Measurements from ENCODE around the gene ALDH3A1.

Gene ALDH3A1

DNA sequence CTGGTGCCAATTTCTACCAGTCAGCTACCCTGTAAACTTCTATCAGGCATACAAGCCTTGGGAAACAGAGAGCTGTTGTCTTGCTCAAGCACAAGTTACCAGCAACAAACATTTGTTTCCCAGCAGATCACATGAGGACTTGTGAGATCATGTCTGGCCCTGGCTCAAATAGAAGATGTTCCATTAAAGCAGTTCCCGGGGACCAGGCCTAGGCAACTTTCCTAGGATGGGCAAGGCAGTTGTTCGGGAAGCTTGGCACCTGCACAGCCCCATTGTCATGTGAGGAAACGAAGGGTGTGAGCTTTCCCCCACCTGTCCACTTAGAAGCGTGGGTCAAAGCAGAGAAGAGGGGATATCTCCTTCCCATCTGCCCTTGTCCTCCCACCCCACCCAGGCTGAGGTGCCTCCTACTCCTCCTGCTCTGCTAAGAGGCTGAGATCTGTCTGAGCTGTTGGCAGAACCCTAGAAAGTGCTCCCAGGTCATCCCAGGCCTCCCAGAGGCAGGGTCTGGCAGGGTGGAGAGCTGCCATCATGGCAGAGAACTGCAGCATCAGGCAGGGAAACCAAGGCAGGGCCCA lies 20.5 kb downstream of the ALDH3A1 start:
- TF ChIP-seq, protein P1, sequence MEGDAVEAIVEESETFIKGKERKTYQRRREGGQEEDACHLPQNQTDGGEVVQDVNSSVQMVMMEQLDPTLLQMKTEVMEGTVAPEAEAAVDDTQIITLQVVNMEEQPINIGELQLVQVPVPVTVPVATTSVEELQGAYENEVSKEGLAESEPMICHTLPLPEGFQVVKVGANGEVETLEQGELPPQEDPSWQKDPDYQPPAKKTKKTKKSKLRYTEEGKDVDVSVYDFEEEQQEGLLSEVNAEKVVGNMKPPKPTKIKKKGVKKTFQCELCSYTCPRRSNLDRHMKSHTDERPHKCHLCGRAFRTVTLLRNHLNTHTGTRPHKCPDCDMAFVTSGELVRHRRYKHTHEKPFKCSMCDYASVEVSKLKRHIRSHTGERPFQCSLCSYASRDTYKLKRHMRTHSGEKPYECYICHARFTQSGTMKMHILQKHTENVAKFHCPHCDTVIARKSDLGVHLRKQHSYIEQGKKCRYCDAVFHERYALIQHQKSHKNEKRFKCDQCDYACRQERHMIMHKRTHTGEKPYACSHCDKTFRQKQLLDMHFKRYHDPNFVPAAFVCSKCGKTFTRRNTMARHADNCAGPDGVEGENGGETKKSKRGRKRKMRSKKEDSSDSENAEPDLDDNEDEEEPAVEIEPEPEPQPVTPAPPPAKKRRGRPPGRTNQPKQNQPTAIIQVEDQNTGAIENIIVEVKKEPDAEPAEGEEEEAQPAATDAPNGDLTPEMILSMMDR (IDR thresholded peaks at IDR 0.05; ENCODE audit: unreplicated experiment in 3 of 3) = no peak
- Mint-ChIP-seq H3K9me3 (no peaks in the 10 kb centered on the region), H3K36me3 (ENCODE audit: low read depth) (no peaks in the 10 kb centered on the region), H3K27ac (peak overlapping the region; percentile 43 to 82 (median 76)), H3K27me3 (ENCODE audit: low read depth) (peaks cover 24% of the 10 kb centered on the region), H3K4me1 (peaks cover 36% of the 10 kb centered on the region), H3K4me3 (no peak overlapping the region)

DNA sequence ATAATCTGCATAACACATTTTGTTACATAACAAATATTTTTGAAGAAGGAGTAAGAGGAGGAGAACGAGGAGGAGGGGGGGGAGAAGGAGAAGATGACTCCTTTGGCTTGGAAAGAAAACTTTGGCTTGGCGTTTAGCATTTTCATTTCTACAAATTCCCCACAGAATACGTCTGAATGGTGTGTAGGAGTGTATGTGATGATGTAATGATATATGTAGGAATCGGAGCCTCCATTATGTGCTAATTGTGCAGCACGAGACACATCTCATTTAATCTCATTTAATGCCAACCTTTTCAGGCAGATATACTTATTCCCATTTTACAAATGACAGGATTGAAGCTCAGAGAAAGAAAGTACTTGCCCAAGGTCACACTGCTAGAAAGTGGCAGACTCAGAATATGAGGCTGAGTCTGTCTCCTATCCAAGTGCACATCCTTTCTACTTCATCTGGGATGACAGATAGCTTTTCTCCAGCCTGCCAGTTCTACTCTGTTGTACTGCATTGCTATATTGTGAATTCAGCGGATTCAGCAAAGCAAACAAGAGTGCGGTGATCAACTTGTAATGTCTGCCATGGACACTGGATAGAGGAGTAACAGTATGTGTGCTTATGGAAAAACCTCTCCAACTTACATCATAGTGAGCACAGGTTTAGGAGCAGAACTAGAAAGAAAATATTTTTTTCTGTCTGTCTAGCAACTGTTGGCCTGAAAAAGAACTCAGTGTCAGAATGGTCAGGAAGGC lies 21.3 kb downstream of the ALDH3A1 start:
- H3K4me1 Mint-ChIP-seq = peaks cover 41% of the 10 kb centered on the region
- TF ChIP-seq, protein P1 (IDR thresholded peaks at IDR 0.05; ENCODE audit: unreplicated experiment in 3 of 3) = no peak
- no peaks in the 10 kb centered on the region for H3K9me3 Mint-ChIP-seq
- H3K27me3 Mint-ChIP-seq (ENCODE audit: low read depth) = peaks cover 20% of the 10 kb centered on the region
- peak overlapping the region in 1 of 3 experiments; percentile 6 for H3K4me3 Mint-ChIP-seq
- H3K36me3 Mint-ChIP-seq (ENCODE audit: low read depth) = no peaks in the 10 kb centered on the region
- H3K27ac Mint-ChIP-seq = peak overlapping the region; percentile 43 to 76 (median 57)

DNA sequence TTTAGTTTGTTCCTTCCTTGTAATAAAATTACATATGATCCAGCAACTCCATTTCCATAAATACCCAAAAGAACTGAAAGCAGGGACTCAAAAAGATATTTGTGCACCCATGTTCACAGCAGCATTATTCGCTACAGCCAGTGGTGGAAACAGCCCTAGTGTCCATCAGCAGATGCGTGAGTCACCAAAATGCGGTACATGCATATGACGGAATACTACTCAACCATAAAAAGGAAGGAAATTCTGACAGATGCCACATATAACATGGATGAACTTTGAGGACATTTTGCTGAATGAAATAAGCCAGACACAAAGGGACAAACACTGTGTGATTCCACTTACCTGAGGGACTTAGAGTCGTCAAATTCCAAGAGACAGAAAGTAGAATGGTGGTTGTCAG lies 22.6 kb downstream of the ALDH3A1 start:
- Mint-ChIP-seq H3K4me1 (peaks cover 55% of the 10 kb centered on the region), H3K27ac (peak overlapping the region in 1 of 3 experiments; percentile 11), H3K36me3 (ENCODE audit: low read depth) (no peaks in the 10 kb centered on the region), H3K27me3 (ENCODE audit: low read depth) (peaks cover 25% of the 10 kb centered on the region), H3K9me3 (no peaks in the 10 kb centered on the region), H3K4me3 (no peak overlapping the region)
- TF ChIP-seq, protein P1 (IDR thresholded peaks at IDR 0.05; ENCODE audit: unreplicated experiment in 3 of 3) = no peak

DNA sequence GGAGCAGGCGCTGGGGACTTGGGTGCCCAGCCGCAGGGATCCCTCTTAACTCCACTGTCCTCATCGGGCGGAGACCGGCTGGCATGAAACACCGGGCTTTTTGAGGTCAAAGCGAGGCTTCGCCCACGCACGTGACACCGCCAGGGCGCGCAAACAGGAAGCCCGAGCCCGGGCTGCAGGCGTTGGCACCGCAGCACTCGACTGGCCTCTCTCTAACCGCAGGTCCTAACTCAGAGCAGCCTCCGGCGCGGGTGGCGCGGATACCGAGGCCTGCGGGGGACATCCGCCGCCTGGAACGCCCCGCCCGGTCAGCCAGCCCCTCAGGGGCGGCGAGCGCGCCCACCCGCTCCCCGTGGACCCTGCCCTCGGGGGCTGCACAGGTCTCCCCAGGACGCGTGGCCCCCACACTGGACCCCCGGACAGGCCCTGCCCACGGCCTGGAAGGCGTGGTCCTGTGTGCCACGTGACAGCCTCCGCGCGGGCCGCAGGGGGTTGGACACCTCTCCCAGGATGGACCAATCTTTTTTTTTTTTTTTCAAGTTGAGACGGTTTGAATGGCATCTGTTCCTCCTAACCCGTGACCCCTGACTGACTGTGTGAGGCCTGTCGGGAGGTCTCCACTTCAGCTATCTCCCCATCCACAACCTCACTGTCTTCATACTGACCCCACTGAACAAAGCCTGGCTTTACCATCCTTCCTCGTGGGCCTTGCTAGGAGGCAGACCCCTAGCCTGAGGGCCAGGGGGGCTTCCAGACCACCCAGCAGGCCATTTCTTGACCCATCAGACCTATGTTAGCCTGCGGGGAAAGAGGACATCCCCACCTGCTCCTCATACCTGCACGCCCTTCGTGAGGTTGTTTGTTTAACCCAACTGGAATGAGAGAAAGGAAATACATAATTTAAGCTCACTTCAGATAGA lies 23.3 kb downstream of the ALDH3A1 start:
- Mint-ChIP-seq H3K27me3 (ENCODE audit: low read depth) (peaks cover 25% of the 10 kb centered on the region), H3K27ac (peak overlapping the region in 1 of 3 experiments; percentile 11), H3K9me3 (no peaks in the 10 kb centered on the region), H3K4me1 (peaks cover 62% of the 10 kb centered on the region), H3K36me3 (ENCODE audit: low read depth) (no peaks in the 10 kb centered on the region), H3K4me3 (no peak overlapping the region)
- TF ChIP-seq, protein P1 (IDR thresholded peaks at IDR 0.05; ENCODE audit: unreplicated experiment in 3 of 3) = no peak

DNA sequence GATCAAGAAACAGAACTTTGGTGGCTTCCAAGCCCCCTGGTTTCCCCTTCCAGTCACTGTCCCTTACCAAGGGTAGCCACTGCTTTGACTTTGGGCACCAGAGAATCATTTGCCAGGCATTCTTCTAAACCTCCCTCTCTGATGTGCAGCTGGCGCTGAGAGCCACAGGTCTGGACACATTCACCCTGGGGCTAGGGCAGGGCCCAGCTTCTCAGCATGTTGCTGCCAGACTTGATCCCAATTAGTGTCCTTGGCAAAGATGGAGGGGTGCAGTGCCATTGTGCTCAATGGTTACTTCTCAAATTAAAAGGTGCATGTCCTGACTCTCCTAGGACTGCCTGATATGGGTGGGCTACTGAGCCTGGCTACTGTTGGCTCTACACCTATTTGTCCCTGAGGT lies 24.1 kb downstream of the ALDH3A1 start:
- Mint-ChIP-seq H3K27me3 (ENCODE audit: low read depth) (peaks cover 21% of the 10 kb centered on the region), H3K4me1 (peaks cover 67% of the 10 kb centered on the region), H3K36me3 (ENCODE audit: low read depth) (no peaks in the 10 kb centered on the region), H3K27ac (no peak overlapping the region), H3K4me3 (no peak overlapping the region), H3K9me3 (no peaks in the 10 kb centered on the region)
- TF ChIP-seq, protein P1 (IDR thresholded peaks at IDR 0.05; ENCODE audit: unreplicated experiment in 3 of 3) = no peak
